ENCODE data around the gene NCAM1.
"Not testable (repeated sequence)": the region's sequence is repeated elsewhere in the genome, so short reads cannot be mapped to it uniquely, and the experiment has no call there.

The NCAM1 gene

DNA sequence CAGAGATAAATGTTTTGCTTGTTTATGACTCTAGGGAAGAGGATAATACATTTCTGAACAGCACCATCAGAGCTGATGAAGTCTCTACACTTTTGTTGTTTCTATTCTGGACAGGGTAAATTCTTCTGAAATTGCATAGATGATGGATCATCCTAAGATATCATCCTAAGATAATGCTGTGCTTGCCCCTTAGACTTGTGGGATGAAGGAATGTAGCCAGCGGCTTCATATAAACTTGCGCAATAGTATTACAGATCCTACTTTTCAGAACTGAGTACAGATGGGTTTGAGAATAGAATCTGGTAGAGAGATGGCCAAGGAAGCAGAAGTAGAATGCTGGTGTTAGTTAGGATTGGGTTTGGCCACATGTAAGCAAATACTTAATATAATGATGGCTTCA is 61.0 kb downstream of the NCAM1 start:
- no peak for DNase-seq

DNA sequence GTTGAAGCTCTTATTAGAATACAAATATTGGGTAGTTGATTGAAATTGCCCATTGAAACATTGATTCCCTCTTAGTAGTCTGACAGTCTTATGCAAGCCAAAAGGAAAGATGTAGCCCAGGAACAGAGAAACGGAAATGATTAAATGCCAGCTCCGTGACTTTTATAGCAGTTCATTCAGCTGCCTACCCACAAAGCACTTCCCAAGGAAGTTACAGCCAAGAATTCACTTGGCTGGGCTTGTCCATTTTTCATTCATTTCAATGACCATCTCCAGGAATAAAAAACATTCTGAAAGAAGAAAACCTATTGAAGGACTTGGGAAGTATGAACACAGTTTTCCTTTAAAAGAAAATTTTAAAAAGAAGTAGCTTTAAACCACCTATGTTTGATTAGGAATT is 62.0 kb downstream of the NCAM1 start:
- no peak for DNase-seq

DNA sequence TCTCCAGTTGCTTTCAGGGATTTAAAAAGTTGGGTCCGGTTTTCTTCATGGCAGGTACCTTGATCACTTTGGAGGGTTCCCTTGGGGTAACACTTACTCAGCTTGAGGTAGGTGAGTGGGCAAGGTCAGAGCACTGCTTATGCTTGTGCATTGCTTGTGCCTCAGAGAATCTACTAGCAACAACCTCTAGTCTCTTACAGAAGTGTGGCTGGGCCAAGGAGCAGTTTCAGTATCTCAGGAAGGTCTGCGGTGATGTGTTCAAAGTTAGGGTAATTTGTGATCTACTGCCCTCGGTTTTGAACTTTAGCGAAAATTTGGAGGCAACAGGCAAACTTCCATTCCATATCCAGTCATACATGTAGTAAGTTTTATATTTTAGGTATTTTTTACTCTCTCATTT is 62.8 kb downstream of the NCAM1 start:
- DNase-seq, result no peak

DNA sequence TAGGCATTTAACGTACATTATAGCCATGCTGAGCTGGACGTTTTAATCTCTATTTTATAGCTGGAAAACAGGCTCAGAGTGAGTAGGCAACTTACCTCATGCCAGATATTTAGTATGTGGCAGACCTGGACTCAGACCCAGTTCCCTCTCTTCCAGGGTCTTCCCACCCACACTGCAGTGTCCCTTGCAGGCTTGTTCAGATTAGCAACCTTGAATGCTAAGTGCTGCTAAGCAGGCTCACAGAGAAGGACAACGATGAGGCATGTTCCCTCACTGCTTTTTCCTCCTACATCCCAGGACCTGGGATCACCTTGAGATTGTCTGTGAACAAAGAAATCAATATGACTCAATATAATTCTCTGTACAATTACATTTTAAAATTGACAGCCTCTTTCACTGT is 65.6 kb downstream of the NCAM1 start:
- no peak for DNase-seq

DNA sequence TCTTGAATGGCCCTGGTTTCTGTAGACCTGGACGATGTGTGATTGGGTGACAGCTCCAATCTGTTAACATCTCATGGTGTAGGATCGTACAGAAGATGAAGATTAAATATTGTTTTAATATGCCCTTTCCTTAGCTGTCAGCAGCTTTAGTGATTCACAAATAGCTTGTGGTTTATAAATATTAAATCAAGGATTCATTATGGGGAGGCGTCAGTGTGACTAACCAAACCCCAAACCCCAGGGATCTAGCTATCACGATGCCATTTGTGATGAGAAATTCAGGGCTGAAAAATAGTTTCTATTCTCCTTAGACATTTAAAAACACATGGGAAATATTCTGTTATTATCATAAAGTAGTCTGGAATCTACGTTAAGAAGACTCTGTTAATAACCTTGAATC is 73.4 kb downstream of the NCAM1 start:
- no peak for DNase-seq

DNA sequence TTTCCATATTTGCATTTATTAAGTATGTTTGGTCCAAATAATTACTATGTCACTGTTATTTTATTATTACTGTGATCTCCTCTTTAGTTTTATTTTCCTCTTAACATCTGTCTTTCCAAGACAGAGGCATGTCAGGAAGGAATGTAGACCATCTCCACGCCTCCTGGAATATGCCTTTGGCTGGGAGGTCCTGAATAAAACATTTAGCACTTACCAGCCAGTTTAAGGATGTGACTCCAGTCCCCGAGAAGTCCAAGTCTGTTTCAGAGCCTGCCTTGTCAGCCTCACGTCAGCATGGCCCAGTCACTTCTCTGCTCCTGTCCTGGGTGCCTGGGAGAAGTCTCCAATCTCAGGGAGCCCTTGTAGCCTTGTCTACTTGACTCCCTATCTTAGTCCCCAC is 74.5 kb downstream of the NCAM1 start:
- DNase-seq, result no peak

DNA sequence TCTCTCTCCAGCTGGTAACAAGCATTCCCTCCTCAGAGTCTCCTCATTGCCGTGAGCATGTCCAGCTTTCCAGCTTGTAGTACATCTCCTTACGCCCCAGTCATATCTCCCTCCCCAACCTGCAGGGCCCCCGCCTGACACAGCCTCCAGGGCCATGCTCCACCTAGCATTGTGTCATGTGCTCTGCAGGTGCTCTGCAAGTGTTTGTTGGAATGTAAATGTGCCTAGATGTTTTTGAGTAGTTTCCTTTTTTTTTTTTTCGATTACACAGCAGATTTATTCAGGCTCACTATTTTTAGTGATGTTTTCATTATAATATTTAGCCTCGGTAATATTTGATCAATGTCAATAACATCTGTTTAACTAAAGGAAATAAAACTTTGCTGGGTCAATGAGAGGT is 82.5 kb downstream of the NCAM1 start:
- no peak for DNase-seq

DNA sequence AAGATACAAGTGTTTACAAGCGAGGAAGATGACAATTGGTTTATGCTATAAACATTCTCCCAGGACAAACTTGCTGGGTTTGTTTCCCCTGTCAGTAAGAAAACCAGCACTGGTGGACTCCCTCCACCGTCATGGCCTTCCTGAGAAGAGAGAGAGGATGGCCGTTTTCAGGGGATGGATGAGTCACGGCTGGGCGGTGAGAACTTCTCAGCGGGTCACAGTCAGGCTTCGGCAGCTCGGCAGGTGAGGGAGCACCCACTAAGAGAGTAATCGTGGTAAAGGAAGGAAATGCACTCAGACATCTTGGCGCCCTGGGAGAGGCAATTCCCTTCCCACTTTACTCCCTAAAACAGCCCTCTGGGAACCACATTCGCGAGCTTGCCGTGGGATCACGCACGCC is 83.9 kb downstream of the NCAM1 start:
- peak; percentile 91 for DNase-seq

DNA sequence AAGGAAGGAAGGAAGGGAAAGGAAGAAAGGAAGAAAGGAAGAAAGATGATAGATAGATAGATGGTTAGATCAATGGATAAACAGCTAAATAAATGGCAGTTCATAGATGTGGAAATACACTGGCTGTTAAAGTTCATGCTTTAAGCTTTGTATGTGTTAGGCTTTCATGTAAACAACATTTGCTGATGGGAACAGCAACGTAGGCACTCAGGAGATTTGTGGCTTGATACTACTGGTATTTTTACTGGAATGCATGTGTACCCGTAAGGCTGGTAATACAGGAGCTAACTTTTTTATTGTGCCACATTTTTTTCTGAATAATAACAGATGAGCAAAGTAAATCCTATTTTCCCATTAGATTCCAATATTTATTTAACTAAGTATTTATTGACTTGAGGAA is 85.6 kb downstream of the NCAM1 start:
- DNase-seq, result no peak

DNA sequence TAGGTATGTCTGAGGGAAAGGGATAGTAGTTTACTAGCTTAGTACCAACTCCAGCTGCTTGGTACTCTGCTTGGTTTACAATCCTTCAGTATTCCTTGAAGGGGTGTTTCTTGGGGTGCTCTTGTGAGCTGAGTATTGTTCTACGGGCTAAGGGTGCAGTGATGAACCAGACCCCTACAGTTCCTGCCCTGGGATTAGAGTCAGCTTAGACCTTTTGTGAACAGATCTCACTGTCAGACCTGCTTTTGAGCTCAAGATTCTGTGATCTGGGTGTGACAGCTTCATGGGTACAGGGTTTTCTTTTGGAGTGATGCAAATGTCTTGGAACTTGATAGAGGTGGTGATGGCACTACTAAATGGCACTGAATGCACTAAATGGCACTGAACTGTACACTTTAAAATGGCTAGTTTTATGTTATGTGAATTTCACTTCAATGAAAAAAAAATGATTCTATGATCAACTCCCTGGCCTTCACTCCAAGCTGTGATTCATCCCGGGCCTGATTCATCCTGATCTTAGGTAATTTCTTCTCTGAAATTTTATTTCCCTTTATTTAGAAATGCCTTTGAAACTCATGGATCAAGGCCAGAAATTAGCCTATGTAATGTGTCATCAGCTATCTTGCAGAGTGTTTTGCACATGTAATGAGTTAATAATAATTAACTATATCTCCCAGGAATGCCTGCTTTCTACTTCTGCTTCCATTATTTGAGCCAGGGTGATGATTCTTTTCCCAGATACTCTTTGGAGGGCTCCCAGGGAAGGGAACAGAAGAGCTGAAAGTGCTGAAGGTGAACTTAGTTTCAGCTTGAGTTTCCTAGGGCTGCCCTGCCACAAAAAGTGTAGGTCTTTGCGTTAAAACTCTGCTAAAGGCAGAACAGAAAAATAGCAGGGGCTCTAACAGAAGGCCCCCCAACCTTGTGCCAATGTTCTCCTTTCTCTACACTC is 87.9 kb downstream of the NCAM1 start:
- no peak for DNase-seq

DNA sequence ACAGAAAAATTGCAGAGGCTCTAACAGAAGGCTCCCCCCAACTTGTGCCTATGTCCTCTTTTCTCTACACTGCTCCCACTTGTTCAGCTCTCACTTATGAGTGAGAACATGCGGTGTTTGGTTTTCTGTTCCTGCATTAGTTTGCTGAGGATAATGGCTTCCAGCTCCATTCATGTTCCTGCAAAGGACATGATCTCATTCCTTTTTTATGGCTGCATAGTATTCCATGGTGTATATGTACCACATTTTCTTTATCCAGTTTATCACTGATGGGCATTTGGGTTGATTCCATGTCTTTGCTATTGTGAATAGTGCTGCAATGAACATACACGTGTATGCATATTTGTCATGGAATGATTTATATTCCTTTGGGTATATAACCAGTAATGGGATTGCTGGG is 91.8 kb downstream of the NCAM1 start:
- DNase-seq, result not testable (repeated sequence)

DNA sequence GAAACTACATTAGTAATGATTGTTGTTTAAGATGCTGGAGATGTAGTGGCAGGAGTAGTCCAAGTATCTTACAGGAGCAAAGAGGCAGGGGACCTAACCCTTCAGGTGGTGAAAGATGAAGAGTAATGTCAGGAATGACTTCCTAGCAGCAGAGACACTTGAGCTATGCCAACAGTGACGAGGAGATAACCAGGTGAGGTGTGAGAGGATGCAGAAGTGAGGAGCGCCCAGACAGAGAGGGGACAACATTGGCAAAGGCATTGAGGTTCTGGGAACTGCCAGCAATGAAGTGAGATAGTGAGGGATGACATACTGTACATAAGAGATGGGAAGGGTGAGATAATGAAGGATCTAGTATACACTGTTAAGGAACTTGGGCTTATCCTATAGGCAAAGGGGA is 95.8 kb downstream of the NCAM1 start:
- no peak for DNase-seq

DNA sequence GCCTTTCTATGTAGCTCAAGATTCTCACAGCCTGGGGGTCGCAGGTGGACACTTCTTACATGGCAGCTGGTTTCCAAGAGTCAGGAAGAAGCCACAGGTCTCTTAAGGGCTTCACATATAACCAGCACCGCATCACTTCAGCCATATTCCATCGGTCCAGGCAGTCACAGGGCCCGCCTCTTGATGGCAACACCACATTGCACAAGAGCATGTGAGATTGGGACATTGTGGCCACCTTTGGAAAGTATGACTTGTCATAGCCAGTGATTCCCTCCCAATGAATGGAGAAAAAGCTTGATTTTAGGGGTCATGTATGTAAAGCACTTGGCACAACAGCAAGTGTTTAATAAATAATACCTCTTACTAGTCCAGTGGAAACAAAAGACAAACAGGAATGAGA is 98.3 kb downstream of the NCAM1 start:
- no peak for DNase-seq

DNA sequence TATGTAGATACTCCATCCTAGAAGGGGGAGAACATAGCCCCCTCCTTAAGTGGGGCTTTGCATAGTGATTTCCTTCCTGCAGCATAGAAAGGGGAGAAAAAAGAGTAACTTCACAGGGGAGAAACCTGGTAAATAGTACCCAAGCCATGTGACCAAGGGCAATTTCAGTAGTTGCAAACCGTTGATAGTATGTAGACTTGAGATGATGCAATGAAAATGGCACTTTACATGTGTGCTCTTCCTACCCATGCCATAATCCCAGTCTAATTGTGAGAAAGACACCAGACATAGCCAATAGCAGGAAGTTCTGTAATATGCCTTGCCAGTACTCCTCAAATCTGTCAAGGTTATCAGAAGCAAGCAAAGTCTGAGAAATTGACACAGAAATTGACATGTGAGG is 104.1 kb downstream of the NCAM1 start:
- no peak for DNase-seq

DNA sequence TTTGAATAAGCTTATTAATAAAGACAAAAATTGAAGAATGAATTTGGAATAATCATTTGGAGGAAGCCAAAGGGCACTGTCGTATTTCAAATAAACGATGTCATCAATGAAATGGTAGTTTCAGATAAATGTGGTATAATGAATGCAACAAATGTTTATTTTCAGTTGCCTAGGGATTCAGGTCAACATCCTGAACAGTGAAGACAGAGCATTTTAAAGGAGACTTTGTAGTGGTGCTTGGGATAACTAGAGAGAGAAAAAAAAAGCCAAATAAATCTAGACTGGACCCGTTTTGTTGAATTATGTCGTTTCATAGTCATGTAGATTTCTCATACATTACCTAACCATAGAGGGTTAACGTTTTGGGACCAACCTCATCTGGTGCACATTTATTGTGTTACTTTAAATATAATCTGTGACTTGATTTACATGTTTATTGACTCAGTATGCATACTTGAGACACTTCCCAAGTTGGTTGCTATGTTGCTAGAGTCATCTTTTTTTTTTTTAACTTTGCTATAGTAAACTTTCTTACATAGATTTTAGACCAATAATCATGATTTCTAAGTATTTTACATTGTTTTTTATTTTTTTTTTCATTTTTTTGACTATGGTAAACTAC is 111.1 kb downstream of the NCAM1 start:
- no peak for DNase-seq

DNA sequence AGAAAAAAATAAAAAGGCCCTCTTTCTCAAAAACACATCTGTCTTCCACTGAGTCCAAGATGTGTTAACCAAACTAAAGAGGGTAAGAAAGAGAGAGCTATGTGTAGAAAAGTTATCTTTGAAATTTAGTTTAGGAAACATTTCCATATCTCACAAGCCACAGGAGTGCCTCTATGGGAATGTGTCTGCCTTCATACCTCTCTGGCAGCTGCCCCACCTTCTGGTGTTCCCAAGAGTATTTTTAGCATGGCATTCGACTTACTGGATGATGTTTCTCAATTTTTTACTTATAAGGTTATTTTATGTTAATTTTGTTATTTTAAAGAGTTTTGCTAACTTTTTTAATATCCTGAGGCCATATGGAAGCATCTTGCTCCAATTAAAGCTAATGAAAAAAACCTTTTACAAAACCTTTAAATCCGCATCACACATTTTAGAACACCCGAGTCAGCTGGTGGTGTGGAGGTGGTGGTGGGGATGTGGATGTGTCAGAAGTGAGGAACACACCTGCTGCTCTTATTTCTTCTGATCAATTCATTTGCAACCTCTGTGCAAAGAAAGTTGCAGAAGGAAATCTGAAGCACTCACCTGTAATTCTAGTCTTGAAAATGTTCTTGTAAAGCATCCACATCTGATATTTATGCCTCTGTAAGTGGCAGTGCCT is 112.2 kb downstream of the NCAM1 start:
- DNase-seq, result no peak

DNA sequence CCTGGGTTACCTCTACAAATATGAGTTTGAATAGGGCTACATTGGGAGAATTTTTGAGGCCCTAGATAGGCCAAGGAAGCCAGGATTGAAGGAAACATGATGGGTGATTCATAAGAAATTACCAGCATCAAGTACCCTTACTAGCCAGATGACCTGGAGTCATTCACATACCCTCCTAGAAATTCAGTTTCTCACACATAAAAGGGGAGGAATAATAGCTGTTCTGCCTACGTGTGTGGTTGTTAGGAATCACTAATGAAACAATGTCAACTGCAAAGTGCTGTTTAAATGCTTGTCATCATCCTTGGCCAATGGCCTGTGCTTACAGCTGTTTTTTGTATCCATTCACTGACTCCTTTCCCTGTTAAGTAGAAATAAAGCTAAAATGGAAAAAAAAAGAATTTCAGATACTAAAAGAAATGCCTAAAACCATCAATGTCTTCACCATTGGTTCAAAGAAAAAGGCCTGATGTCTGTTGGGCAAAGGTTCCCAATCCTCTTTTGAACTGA is 114.4 kb downstream of the NCAM1 start:
- DNase-seq, result no peak

DNA sequence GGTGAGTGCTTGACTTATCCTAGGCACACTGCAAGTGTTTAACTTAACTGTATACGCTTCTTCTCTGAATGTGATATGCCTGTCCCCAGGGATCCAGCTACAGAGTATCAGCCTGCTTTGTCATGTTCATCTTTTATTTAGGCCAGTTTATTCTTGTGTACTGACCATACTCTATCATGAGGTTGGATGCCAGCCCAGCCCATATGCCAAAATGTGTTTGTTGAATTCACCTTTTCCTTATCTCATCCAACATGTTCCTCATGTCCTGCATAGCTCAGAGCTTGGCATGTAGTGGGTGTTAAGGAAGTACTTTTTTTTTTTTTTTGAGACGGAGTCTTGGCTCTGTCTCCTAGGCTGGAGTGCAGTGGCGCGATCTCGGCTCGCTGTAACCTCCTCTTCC is 116.2 kb downstream of the NCAM1 start:
- no peak for DNase-seq

DNA sequence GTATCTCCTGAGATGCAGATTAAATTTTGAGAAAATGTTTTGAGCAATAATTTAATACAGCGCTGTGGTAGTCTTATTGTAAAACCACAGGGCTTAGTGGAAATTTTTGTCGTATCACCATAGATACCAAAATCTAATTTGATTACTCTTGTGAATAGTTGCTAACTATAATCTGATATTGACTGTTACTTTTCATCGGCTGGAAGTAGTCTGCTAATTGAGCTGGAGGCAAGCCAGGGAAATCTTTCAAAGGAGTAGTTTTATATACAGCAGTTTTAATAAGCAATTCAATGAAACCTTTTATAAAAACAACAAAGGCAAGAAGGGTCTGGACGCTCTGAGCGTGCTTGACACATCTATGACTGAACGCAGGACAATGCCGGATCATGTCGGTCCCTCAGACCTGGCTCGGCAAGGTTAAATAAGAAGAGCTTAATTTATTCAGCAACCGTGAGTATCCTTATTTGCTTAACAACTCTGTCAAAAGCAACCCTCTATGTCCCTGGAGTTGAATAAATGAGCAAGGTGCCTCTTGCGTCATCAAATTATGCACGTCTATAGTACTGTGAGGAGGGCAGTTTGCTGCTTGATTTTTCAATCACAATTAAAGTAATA is 121.2 kb downstream of the NCAM1 start:
- DNase-seq, result no peak

DNA sequence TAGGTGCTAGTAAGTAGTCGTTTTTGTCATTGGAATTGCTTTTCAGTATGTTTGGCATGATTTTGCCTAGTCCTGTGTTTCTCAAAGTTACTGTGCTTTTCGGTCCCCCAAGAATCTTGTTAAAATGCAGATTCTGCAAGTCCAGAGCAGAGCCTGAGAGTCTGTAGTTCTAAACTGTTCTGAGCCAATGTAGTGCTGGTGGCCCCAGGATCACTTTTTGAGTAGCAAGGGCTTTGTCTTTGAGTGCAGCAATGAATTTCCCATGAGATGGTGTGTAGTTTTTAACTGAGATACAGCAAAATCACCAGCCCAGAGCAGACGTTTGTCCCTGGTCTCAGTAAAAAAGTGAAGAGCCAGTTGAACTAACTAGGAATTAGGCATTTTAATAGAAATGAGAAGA is 122.4 kb downstream of the NCAM1 start:
- no peak for DNase-seq

DNA sequence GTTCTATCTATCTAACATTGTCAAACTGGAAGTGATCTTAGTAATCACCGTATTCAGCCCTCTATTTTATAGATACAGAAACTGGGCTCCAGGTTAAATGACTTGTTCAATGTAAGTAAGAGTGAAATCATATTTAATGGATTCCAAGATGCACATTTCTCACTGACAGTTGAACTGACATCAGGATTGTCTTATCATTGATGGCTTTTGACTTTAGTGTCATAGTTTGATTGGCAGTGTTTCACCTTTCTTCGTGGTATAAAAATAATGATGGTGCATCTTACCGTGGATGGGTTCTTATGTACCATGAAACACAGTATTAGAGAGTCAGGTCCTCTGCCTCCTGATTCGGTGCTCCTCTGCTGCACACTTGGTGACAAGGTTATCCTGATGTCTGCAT is 123.1 kb downstream of the NCAM1 start:
- DNase-seq, result no peak

DNA sequence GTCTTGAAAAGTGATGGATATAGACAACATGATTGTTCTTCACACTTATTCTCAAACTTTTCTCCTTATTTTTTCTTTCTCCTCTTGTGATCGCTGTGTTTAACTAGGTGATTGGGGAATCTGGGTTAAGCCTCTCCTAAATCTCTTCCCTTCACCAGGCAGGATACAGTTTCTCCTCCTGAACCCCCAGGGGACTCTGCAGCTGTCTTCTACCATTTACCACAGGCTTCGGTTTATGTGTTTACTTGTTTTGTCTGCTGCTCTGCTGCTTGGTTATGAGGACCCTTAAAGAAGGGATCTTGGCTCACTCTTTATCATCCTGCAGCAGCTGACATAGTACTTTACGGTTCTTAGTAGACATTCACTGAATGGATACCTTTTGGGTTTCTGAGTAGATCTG is 124.2 kb downstream of the NCAM1 start:
- DNase-seq, result no peak

DNA sequence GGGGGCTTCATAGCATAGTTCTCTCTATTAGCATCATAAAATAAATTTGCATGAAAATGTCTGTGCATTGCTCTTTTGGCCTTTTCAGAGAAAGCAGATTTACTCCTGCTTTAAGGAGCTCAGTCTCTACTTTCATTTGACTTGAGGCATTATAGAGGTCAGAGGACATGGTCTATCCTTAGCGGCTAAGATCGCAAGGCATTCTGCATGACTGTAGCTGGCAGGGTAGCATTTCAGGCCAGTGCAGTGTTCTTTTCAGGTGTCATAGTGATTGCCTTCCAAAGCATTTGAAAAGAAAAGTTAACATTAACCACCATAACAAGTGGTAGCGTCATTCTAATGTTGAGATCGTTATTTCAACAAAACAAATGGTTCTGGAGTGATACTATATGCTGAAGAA is 126.5 kb downstream of the NCAM1 start:
- DNase-seq, result no peak

All from islet precursor cell (in vitro differentiated cells).